Kidney tubule cell (primary cell): ENCODE data around the gene SV2B.
"Not testable (repeated sequence)": the region's sequence is repeated elsewhere in the genome, so short reads cannot be mapped to it uniquely, and the experiment has no call there.

ENCODE experiments used
- DNase-seq: peaks from one replicate; pipeline ENCODE4 v3.0.0-alpha.2; 2018; ENCODE audit warnings: low spot score

SV2B gene

GRCh38 chr15:91099995-91100813 lies at the start of gene SV2B:
SV2B (plus strand) TSS chr15:91100257; CDS start chr15:91226264, 126,007 bp downstream.
- peak; percentile 27 for DNase-seq

DNA sequence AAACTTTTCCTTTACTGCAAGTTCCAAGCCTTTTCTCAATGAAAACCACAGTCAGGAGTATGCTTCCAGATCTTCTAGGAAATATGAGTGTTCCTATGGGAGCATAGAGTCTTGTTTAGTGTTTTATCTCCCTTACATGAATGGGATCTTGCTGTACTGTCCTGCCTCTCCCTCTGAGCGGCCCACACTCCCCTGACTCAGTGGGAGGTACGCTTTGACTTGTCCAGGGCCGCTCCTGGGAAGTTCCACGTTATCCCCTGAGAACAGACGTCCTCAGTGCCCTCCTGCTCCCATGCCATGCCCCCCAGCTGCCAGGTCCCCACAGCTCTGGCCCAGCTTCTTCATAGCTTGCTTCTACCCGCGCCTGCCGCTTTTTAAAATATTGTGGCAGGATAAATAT lies 48.8 kb upstream of the SV2B start:
- no peak for DNase-seq

- DNase-seq = no peak
Observed at GRCh38 chr15:91054816-91055215, 45.2 kb upstream of the SV2B start.

GRCh38 chr15:91055548-91056331 lies 44.3 kb upstream of the SV2B start:
- peak; percentile 80 for DNase-seq

GRCh38 chr15:91061230-91061629 lies 38.8 kb upstream of the SV2B start:
- DNase-seq = no peak

DNA sequence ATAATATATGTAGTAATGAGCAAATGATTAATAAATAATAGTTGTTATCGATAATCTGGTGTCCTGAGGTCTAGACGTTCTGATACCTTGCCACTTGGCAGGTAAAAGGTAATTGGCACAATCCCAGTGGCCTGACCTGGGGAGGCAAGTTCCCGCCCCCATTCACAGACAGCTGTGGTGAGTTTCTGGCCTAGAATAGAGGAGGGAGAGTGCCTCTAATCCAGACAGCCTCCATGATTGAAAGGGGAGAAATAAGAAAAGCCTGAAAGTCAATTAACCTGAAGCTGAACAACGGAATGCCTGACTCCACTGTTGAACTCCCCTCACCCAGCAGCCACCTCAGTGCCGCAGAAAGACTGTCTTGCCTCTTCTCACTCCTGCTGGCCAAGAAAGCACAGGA lies 38.1 kb upstream of the SV2B start:
- no peak for DNase-seq

DNA sequence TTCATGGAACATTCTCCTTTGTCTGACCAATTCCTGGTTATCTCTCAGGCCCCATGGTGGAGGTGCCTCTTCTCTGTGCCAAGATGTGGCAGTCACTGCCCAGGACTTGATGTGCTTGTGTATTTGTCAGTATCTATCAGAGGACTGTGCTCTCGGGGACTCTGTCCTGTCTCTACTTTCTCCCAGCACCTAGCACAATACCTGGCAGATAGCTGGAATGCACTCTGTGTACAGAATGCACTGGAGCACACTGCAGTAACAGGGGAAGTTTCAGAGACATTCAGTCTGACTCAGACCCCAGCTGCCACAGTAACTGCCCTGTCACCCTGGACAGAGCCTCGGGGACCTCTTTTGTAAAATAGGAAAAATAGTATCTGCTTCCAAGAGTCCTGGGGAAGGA lies 34.6 kb upstream of the SV2B start:
- peak; percentile 14 for DNase-seq

GRCh38 chr15:91067036-91067435 lies 33.0 kb upstream of the SV2B start:
- DNase-seq = peak; percentile 20

DNA sequence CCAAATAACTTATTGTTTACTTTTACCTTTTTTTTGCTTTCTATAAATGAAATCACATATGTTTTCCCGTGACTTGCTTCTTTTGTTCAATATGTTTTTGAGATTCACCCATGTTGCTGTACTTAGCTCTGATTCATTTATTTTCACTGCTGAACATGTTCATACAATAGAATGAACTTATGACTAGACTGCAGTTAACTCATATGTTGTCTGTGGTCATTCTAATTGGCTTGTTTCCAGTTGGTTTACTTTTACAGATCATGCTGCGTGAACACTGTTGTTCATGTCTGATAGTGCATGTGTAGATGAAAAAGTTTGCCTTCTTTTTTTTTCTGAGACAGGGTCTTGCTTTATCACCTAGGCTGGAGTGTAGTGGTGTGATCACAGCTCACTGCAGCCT lies 31.6 kb upstream of the SV2B start:
- no peak for DNase-seq

- no peak for DNase-seq
Observed at GRCh38 chr15:91068966-91069365, 31.1 kb upstream of the SV2B start.

DNA sequence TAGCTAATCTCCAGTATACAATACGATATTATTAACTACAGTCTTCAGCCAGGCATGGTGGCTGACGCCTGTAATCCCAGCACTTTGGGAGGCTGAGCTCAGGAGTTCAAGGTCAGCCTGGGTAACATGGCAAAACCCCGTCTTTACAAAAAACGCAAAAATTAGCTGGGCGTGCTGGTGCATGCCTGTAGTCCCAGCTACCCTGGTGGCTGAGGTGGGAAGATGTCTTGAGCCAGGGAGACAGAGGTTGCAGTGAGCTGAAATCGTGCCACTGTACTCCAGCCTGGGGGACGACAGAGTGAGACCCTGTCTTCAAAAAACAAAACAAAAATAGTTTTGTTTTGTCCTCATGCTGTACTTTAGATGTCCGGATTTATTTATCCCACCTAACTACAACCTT lies 29.2 kb upstream of the SV2B start:
- no peak for DNase-seq

- no peak for DNase-seq
Observed at GRCh38 chr15:91072161-91072560, 27.9 kb upstream of the SV2B start.

- DNase-seq = no peak
Observed at GRCh38 chr15:91073077-91073476, 27.0 kb upstream of the SV2B start.

DNA sequence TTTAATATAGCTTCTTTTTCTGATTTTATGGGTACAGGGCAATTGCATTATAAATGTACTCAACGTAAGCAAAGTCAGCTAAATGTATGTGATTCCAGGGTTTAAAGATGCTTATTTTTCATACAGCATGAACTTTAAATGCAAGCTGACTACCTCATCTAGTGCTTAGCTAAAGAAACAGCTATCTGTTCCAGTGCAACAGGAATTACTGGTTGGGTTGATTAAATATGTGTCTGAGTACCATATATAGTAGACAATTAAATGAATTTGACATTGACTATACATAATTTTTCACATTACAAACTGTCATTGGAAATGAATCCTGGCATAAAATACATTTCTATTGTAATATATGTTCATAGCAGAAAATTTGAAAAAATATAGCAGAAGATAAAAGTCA lies 26.3 kb upstream of the SV2B start:
- DNase-seq = no peak

GRCh38 chr15:91075739-91076138 lies 24.3 kb upstream of the SV2B start:
- no peak for DNase-seq

DNA sequence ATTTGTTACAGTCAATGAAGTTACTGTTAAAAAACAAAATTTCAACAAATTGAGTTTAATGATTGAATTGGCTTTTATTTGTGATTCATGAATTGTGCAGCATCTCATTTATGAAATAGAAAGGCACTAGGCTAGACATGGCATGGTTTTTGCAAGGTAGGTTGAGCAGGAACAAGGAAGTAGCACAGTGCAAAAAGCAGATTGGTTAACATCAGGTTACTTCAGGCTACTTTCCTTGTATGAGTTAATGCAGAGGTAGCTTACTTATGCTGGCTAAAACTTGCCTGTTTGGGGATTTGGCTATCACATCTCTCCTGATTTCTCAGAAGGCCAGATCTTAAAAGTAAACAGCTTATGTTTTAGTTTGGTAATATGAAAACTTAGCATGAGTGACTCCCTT lies 23.0 kb upstream of the SV2B start:
- DNase-seq = peak; percentile 42

GRCh38 chr15:91093866-91094265 lies 6.2 kb upstream of the SV2B start:
- DNase-seq = not testable (repeated sequence)

DNA sequence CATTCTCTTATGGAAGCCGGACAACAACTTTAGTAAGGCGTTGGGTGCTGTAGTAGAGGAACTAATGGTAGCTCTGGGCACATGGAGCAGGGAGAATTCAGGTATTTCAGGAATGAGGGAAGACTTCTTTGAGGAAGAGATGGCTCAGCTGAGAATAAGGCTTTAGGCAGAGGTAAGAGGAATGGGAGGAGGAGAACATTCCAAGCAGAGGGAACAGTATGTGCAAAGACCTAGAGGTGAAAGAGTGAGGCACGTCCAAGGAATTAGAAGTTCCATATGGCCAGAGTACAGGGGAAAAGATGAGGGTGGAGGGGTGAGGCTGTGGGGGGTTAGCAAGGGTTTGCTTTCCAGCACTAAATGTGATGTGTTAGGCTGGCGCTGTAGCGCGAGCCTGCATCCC lies 1.6 kb upstream of the SV2B start:
- DNase-seq = no peak

DNA sequence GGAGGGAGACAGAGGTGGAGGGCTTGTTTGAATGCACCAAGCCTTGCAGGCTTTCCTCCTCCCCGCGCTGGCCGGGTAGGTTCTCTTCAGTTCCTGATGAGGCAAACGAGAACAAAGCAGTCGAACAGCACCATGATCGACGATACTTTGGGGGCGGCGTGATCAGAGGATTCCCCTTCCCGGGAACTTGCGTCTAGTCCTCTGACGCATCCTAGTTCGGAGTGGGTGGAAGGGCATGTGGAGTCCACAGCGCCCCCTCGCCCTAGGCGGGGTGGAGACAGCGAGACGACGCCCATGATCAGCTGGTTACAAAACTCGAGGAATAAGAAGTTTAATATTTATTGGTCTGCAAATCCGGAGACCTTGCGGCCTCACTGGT lies 452 bp upstream of the SV2B start:
- DNase-seq = peak; percentile 41

DNA sequence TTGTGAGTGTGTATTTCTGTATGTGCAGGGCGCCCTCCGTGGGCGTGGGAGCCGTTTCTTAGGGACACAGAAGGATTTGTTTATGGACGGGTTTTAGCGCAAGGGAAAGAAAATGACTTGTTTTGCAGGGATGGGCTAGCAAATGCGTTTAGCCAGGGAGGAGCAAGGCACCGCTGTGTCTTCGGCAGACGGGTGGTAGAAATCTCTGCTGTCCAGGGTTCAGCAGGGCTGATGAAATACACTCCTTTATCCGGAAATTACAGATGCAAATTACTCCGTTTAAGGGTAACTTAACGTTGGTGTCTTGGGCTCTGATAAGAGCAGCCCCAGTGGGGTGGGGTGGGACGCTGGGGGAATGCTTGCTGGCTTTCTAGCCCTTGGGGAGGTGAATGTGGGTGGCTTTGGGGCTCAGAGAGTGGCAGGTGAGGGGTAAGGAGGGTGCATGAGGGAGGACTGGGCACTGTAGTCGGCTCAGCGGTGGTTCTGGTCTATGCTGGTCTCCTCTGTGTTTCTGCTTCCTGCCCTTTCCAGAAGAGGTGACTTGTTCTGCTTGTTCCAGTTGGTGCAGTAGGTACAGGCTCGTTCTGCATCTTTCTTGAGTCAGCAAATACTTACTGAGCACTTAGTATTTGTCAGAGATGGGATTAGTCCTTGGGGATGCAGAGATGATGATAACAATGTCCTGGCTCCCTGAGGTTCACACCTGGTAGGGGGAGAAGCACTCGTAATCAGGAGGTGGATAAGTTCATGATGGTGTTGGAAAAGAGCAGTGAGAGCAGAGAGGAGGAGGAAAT lies 954 bp downstream of the SV2B start:
- no peak for DNase-seq

- no peak for DNase-seq
Observed at GRCh38 chr15:91101608-91101920, 1.5 kb downstream of the SV2B start.

DNA sequence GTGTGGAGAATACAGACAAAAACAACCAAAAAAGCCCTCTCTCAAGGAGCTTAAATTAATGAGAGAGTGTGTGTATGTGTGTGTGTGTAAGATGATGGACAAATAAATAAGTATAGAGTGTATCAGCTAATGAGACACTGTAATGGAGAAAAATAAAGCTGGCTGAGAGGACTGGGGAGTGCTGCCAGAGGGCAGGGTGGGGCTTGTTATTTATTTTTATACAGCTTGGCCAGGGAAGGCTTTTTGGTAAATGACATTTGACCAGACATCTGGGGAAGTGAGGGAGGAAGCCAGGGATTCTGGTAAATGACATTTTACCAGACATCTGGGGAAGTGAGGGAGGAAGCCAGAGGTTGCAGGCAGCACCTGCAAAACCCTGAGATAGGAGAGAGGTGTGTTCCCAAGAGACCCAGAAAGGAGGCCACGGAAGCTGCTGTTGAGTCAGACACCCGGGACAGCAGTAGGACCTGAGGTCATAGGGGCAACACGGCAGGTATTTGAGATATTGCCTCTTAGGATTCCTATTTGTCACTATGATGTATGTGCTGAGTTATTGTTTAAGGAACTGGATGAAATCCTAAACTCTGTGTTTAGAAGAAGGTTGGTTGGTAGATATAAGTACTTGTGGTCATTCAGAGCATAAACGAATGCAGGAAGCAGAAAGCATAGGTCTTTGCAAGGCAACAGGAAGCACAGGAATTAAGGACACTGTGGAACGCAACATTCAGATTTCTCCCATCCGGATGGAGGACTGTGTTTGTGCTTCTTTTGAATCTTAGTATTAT lies 2.7 kb downstream of the SV2B start:
- no peak for DNase-seq
